Vagina (tissue), 2 donors: ENCODE data around the gene ENOX1.

Experiments used
- POLR2A ChIP-seq, 2 donors: fragments of 450-650 bp; IDR thresholded peaks; one replicate each; pipeline ENCODE4 v1.6.1; 2017; ENCODE audit warnings: antibody characterized with exemption in 2 of 2, mild to moderate bottlenecking in 2 of 2, moderate library complexity in 2 of 2
- TF ChIP-seq, protein P1 (sequence below), 3 experiments: fragments of 450-650 bp in 2 of 3; fragments of 200-600 bp in 1 of 3; sonication (generic) in 1 of 3; IDR thresholded peaks; one replicate each; pipeline ENCODE4 v1.5.1; 2017 to 2019; ENCODE audit warnings: antibody characterized with exemption in 3 of 3, mild to moderate bottlenecking in 2 of 3, moderate library complexity in 2 of 3

DNA sequence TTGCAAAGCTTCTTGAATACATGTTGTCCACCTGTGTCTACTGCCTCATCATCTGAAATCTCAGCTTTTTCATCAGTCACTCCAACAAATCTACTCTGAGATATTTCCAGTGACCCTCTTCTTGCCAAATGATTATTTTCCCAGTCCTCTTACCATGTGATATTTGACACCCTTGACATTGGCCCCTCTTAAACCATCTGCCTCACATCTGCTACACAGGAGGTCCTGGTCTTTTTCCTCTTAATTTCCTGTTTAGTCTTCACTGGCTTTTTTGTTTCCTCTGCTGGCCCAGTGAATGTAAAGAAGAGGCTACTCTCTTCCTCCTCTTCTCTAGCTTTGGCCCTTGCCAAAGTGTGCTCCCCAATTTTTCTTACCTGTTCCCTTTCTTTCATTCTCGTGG is 544.7 kb downstream of the ENOX1 start:
- no peak for TF ChIP-seq POLR2A (IDR thresholded peaks at IDR 0.05)
- TF ChIP-seq, protein P1, sequence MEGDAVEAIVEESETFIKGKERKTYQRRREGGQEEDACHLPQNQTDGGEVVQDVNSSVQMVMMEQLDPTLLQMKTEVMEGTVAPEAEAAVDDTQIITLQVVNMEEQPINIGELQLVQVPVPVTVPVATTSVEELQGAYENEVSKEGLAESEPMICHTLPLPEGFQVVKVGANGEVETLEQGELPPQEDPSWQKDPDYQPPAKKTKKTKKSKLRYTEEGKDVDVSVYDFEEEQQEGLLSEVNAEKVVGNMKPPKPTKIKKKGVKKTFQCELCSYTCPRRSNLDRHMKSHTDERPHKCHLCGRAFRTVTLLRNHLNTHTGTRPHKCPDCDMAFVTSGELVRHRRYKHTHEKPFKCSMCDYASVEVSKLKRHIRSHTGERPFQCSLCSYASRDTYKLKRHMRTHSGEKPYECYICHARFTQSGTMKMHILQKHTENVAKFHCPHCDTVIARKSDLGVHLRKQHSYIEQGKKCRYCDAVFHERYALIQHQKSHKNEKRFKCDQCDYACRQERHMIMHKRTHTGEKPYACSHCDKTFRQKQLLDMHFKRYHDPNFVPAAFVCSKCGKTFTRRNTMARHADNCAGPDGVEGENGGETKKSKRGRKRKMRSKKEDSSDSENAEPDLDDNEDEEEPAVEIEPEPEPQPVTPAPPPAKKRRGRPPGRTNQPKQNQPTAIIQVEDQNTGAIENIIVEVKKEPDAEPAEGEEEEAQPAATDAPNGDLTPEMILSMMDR (IDR thresholded peaks at IDR 0.05), result no peak
